HG03565 (cell line): ENCODE data around the gene CLIC6.

ENCODE experiments used
- ATAC-seq: cut with Tn5 transposase; IDR thresholded peaks from one replicate; pipeline ENCODE4 v1.9.1; 2021; ENCODE audit warnings: mild to moderate bottlenecking, moderate library complexity; ENCODE audit not compliant: unreplicated experiment

Gene CLIC6

DNA sequence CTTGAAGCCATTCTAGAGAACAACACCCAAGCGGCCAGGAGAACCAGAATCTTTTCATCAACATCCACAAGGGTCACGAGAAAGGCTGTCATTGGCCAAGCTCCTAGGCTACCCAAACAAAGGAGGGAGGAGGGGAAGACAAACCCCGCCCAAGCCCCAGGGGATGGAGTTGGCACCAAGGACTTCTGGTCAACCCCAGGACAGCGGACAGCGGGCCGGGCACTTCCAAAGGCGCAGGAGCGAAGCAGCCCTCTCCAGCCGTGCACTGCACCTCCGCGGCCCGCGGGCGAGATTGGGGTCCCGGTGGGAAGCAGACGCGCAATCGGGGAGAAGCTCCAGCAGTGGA is at the start of gene CLIC6:
Gene CLIC6 (plus strand): TSS at position 192 of the 346 bp plus-strand sequence. CDS start 395 bp downstream, outside the sequence.
- no peak for ATAC-seq

DNA sequence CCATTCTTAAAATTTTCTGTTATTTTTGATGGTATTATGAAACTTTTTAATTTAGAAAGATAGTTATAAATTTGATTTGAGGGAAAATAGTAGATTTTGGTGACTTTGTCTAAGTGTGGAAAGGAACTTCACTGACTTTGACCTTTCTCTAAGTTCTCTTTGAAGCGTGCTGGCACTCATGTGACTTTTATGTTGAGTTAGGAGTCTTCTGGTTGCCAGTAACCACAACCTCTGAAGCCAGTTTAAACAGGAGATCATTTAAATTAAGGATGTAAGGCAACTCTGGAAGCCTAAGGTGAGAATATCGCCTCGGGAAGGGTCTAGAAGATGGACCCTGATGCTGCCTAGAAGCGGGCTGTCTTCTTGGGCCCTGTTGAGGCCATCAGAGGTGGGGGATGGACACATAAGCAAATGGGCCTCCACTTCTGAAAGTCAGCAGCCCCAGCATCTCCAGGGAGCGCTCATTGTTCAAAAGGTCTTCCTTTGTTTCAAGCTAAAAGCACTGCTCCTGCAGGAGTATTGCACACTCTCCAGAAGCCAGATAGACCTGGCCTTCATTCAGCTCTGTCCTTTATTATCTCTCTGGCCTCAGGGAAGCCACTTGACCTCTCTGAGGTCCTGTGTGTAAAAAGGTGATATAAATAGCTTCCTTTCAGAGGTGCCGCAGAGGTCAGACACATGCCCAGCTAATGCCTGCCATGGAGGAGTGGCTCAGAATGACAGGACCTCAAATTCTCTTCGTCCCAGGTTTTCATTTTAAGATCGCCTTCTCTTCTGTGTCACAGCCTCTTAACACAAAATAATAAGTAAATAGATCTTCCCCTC is 48.7 kb upstream of the CLIC6 start:
- ATAC-seq, result no peak

DNA sequence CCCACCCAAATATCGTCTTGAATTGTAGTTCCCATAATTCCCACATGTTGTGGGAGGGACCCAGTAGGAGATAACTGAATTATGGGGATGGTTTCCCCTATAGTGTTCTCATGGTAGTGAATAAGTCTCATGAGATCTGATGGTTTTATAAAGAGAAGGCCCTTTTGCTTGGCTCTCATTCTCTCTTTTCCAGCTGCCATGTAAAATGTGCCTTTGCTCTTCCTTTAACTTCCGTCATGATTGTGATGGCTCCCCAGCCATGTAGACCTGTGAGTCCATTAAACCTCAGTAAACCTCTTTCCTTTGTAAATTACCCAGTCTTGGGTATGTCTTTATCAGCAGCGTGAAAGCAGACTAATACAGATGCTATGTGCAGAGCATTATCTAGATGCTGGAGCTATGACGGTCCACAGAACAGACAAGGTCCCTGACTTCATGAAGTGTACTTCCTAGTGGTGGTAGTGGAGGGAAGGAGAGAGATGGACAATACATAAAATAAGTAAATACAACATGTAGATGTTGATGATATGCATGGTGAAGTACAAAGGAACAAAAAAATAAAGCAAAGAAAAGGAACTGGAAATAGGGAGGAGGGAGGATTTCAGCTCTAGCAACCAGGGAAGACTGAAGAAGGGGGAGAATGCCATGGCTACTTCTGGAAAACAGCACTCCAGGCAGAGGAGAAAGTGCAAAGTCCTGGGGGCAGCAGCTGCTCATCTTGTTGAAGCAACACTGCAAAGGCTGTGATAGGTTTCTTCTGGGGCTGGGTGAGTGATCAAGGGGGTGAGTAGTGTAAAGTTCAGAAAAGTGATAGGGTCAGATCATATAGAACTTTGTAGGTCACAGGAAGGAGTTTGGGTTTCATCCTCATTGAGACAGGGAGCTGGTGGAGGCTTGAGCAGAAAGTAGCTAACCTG is 47.1 kb upstream of the CLIC6 start:
- ATAC-seq, result no peak

DNA sequence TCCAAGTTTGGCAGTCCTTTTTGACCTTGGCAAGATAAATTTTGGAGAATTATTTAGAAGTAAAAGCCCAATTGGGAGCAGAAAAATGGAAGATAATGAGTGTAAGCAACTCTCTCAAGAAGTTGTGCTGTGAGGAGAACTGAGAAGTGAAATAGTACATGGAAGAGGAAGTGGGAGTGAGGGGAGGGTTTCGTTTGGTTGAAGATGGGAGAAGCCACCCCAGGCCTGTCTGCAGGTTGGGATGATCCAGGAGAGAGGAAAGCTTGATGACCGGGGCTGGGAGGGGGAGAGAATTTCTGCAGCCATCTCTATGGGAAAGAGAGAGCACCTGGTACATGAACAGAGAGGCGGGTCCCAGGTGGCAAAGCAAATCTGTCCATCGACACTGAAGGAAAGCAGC is 45.3 kb upstream of the CLIC6 start:
- no peak for ATAC-seq

DNA sequence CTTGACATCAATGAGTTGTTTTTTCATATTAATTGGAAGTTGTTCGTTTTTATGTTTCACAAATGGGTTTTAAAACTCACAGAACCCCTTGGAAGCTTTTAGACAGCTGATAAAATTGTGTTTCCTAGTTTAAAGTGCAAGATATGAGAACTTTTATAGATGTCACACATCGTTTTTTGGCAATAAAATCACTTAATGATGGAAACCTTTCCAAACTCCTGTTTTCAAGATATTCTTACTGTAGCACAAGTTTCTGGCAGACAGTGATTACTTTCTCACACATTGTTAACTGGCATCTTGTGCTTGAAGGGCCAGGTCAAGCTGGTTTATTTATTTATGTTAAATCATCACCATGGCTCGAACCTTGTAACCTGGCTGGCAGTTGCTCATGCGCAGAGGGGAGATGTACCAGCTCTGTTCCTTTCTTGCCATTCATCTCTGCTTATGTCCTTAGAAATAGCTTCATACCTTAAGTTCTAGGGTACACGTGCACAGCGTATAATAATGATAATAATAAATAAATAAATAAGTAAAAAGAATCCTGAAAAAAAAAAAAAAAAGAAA is 43.7 kb upstream of the CLIC6 start:
- ATAC-seq, result no peak

DNA sequence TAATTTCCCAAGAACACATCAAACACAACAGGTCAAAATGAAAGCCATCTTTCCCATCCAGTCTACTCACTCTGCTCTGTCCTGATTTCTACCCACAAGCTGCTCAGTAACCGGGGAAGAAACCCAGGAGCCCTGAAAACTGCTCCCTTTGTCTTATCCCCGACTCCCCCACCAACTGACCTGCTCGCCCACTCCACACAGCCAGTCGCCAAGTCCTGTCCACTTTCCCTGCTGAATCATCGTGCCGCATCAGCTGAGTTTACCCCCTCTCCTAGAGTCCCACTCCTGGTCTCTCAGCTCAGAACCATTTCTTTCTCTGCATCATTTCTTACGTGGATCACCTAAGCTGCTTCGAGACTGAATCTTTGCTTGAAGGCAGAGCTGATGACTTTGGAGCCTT is 42.7 kb upstream of the CLIC6 start:
- no peak for ATAC-seq

DNA sequence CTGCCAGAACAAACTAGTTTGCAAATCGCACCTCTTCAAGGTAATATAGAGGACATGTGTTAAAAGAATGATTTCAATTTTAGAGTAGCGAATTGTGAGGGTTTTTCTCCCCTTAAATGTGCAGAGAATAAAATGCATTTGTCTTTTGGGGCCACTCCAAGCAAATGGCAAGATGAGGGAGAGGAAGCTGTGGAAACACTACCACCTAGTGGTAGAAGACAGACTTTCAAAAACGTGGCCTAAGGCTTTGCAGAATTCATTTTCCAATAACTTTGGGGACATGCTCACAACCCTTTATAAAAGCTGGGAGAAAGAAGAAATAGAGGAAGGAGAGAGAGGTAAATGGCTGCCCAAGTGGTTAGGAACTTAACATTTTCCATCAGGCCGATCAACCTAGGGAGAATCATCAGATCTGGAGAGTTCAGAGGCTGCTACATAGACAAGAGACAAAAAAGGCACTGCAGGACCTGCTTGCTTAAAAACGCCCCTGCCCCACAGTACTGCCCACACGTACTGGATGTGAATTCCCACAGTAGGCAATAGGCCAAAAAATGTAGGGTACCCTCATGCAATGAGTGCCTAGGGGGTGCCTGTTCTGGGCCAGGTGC is 38.2 kb upstream of the CLIC6 start:
- ATAC-seq, result no peak

DNA sequence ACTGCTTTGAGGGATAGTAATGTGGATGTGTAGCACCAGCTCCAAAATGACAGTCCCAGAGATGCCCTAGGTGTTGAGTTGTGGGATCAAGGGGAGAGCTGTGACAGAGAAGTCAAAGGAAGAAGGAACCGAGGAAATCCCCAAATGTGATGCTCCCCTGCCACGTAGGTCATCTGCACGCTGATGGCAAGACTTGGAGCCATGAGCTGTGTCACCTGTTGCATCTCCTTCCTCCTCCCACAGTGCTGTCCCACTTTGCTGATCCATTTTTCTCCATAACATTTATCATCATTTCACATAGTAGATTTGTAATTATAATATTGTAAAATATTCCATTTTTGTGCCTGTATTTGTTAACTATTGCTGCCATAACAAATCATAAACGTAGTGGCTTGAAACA is 36.3 kb upstream of the CLIC6 start:
- no peak for ATAC-seq

DNA sequence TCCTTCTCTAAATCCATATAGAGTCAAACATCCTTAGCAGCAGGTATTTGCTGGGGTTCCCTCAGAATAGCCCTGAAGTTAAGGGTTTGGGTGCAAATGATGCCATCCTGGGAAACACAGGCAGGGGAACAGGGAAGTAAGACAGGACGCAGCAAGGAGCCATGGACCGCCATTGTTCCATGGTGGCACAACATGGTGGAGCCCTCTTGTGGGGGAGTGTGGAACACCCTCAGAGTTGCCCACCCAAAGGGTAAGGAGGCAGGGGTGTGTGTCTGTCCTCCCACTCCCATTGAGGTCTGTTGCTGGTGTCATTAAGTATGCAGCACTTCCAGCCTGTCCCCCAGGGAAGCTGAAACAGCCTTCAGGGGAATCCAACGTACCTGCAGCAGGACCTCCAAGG is 33.5 kb upstream of the CLIC6 start:
- ATAC-seq, result no peak

DNA sequence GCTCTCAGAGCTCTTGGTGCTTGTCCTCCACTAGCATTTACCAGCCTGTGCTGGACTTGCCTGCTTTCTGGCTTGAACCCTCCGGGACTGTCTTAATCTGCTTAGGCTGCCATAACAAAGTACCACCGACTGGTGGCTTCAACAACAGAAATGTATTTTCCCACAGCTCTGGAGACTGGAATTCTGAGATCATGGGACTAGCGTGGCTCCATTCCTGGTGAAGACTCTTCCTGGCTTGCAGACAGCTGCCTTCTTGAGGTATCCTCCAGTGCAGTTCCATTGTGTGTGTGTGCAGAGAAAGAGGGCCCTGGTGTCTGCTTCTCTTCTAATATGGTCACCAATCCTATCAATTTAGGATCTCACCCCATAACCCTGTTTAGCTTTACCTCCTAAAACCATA is 31.8 kb upstream of the CLIC6 start:
- no peak for ATAC-seq

DNA sequence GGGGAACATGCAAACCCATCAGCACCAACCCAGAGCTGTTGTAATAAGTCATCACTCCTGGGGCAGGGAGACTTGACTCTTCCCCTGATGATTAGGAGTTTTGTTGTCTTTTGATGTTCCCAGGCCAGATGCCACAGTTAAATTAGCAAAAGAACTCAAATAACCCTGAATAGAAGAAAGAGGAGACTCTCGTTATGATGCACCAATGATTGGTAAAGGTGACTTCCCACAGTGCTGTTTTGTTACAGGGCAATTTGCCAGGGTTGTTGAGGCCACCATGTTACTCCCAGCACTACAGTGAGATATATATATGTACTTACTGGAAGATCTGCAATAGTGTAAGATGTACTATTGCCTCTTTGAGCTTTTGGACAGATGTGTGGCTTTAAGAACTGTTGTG is 29.5 kb upstream of the CLIC6 start:
- no peak for ATAC-seq

DNA sequence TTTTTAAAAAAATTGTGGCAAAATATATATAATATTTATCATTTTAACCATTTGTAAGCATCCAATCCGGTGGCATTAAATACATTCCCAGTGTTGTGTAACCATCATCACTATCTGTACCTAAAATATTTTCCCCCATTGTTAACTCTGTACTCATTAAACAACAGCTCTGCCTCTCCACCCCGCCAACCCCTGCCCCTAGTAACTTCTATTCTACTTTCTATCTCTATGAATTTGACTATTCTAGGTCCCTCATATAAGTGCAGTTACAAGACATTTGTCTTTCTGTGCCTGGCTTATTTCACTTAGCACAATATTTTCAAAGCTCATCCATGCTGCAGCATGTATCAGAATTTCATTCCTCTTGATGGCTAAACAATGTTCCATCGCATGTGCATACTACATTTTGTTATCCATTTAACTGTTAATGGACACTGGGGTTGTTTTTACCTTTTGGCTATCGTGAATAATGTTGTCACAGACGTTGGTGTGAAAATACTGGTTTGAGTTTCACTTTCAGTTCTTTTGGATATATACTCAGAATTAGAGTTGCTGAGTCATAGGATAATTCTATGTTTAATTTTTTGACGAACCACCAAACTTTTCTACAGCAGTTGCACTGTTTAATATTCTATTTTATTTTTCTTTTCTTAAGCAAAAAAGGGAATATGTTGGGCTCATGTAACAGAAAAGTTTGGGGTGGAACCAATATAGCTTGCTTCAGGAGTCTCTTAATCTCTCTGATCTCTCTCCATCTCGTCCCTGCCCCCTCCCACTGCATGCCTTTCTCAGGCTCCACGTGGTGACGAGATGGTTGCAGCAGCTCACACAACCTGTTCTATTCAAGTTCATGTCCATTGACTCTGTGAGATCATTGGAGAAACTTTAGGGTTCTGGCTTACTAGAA is 28.7 kb upstream of the CLIC6 start:
- peak; percentile 34 for ATAC-seq

DNA sequence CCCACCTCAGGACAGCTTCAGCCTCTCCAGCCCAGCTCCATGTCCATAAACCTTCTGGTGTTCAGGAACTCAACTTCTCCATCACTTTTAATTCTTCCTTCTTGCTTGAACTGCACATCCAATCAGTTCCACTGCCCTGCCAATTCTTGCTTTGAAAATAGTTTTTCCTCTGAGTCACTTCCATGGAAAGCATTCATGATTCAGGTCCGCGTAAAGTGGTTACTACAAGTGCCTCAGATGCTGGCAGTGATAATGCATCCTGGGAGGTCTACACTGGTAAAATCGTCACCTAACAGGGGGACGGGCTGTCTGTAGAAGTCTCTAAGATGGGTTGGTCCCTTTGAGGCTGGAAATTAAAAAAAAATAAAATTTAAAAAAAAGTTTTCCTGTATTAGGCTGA is 27.9 kb upstream of the CLIC6 start:
- ATAC-seq, result no peak

DNA sequence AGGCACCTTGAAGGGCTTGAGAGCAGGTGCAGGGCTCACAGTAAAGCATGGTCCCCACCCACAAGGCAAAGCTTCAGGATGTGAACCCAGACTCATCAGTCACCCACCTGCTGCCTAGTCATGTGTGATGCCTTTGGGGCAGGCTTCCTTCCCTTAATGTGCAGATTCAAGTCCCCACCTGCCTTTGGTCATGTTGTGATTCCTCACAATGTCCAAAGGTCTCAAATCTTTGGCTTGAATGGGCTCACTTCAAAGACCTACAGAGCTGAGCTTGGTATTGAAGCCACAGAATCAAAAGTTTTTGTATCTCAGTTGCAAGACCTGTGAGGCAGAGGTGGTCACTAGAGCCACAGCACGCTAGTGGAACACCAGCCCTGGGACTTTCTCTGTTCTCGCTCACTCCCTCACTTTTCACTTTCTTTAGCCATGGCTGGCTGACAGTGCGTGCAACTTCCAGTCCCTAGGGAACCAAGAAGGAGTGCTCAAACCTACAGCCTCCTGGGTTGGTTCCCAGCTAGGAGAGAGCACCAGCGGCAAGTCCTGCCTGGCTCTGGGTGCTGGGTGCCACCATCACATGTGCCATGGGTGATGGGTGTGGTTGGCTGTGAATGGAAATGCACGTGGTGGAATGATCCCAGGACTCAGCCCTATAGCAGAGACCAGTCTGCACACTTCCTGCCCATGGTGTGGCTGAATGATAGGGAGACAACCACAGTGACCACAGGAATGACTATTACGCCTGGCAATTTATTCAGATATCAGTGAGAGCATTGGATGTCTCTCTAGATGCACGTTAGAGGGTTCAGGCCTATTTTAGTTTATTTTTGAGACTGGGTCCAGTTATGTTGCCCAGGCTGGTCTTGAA is 26.4 kb upstream of the CLIC6 start:
- peak; percentile 40 for ATAC-seq

DNA sequence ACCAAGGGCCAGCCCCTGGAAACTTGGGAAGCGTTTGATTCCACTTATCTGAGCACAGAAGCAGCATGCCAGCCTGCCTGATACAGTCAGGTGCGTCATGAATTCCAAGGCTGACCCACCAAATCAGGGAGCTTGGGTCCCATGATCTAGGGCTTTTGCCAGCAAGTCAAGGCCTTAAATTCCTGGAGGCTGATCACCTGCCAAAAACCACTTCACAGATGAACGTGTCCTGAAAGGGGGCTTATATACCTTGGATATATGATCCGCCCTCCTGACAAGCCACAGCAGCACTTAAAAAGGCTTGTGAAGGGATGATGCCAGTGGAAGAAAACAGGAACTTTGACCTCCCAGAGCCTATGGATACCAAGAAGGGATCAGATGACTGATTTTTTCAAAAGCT is 24.0 kb upstream of the CLIC6 start:
- ATAC-seq, result no peak

DNA sequence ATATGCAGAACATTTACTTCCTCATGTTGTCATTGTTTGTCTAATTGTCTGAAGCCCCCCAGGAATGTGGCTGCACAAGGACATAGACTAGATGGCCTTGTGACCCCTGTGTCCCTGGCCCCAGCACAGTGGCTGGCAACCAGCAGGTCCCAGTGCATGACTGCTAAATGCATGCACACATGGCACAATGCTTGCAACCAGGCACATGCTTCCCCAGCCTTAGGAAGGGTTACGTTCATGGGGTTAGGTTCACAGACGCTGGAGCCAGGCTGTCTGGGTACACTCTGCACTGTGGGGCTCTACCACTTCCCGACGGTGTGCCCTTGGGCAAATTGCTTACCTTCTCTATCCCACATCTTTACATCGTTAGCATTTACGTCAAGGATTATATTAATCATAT is 21.2 kb upstream of the CLIC6 start:
- ATAC-seq, result no peak

DNA sequence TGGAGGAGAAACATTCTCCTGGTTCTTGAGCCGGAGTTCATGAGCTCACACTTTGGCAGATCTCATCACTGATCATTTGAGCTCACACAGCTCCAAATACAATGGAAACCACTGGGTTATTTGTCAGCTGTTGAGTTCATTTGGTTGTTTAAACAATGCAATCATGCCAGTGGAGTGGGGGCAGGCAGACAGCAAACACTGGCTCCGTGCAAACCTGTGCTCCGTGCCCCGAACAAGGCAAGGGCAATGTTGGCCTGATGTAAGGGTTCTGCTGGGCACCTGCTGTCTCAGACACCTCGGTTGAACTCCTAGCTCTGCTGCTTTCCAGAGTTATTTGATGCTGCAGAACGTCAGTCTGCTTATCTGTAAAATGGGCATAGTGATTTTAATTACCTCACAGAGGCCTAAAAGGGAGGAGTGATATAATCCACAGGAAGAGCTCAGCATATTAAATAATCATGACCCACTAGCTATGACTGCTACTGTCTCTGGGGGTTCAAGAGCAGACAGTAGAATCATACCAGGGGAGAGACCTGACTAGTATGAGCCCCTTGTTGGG is 20.0 kb upstream of the CLIC6 start:
- no peak for ATAC-seq

DNA sequence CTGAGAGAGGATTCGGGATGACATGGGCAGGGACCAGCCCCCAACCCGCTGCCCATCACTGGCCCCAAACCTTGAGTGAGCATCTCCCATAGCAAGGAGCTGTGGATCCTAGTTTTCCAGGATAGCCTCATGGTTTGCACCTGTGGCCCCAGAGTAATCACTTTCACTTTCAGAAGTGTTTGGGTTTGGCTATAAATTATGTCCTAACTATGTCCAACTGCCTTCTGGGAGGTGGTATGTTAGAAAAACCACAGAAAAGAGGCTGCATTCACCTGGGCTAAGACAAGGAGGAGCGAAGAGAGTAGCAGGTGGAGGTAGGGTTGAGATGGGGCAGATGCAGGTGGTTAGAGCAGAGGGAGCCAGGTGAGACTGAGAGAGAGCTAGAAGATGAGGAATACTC is 19.4 kb upstream of the CLIC6 start:
- ATAC-seq, result no peak

DNA sequence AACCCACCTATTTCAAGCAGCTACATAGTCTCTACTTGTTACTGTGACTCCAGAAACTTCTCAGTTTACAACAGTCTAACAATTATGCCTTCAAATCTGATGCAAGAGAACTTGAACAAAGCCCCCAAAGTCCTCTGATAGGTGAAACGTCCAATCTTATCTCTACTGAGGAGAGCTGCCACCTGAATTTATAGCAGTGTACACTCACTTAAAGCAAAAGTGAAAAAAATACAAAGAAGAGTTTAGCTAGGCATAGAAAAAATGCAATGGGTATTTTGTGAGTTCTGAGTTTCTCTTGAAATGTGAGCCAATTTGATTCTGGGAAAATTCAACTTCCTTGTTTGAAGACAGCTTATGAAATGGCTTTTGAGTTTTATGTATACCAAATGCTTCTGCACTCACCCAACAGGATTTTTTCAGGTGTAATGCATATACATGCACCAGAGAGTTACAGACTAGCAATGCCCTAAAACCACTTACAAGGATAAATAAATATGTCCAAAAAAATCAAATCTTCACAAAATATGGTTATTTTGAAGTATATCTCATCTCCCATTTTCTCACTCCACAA is 17.8 kb upstream of the CLIC6 start:
- no peak for ATAC-seq
